ENCODE measurements around the gene TF. TPM values are rescaled to one million over a fixed set of nuclear protein-coding genes. Genes with fewer than 3 reads are reported as not detected.

TF gene
- total RNA-seq, 1 experiment from 2014 or later, result 0.09 TPM

DNA sequence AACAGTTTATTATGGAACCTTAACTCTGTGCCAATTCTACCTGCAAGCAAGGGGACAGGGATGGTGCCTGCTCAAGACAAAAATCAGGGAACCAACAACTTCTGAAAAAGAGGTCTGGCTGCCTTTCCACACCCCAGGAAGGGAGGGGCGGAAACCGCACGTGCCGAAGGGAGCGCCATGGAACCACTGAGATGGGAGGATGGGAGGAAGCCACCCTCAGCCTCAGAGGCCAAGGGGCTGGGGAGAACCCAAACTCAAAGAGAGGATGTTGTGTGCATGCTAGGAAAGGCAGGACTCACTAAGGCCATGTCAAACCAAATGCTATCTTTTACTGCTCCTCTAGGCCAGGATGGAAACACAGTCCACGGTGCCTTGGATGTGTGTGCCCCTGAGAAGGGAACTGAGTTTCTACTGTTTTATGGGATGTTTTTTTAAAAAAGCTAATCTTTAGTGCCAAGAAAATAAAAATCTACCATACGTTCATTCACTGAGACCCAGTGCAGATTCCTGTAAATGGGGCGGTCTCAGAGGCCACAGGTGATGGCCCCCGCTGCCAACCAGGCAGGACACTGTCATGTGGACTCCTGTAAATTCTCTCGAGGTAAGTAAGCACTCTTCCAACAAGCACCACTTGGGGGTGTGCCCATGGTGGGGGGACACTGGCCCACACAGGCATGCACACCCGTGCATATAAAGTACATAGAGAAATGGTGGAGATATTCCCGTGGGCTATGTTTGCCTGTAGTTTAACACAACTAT, 80.0 kb downstream of the TF start:
- Histone ChIP-seq H2BK15ac (ENCODE audit: low read depth, low read length) (no peak overlapping the region), H2AK5ac (ENCODE audit: insufficient read length, low read length) (no peak overlapping the region), H2BK5ac (ENCODE audit: insufficient read length, low read length) (no peak overlapping the region), H3K23me2 (ENCODE audit: insufficient read length, low read depth, low read length, poor library complexity, severe bottlenecking) (no peaks in the 10 kb centered on the region), H4K91ac (ENCODE audit: insufficient read length, low read depth, low read length) (no peak overlapping the region), H3K27ac (ENCODE audit: insufficient read length, low read depth, low read length) (no peak overlapping the region), H3K27me3 (ENCODE audit: insufficient read depth, low read length) (no peaks in the 10 kb centered on the region), H3K79me2 (ENCODE audit: insufficient read depth, low read length) (no peaks in the 10 kb centered on the region), H3K18ac (ENCODE audit: insufficient read length, low read depth, low read length) (no peak overlapping the region), H3K4ac (ENCODE audit: low read depth, low read length) (no peak overlapping the region), H3K9me3 (ENCODE audit: control insufficient read depth, low read depth, low read length) (no peaks in the 10 kb centered on the region), H4K8ac (replicated peaks; ENCODE audit: insufficient read length, low read depth, low read length) (no peak overlapping the region), H2BK20ac (ENCODE audit: low read depth, low read length, poor library complexity, severe bottlenecking) (no peak overlapping the region), H3K4me1 (ENCODE audit: insufficient read depth, low read length) (no peaks in the 10 kb centered on the region; the same call in 1 of the 2 replicates), H2BK120ac (ENCODE audit: low read depth, low read length, poor library complexity, severe bottlenecking) (no peak overlapping the region), H3K4me2 (ENCODE audit: insufficient read depth, insufficient read length, low read length) (no peak overlapping the region), H3K79me1 (ENCODE audit: insufficient read depth, low read depth, low read length, poor library complexity, severe bottlenecking) (no peaks in the 10 kb centered on the region), H3K56ac (ENCODE audit: insufficient read length, low read depth, low read length) (no peak overlapping the region), H3K9ac (ENCODE audit: extremely low read depth, insufficient read length, low read length) (no peak overlapping the region), H4K5ac (ENCODE audit: insufficient read length, low read depth, low read length) (no peak overlapping the region), H2AFZ (ENCODE audit: low read length) (no peak overlapping the region), H2BK12ac (ENCODE audit: insufficient read length, low read depth, low read length) (no peak overlapping the region), H4K20me1 (ENCODE audit: control insufficient read depth, insufficient read depth, insufficient read length) (no peaks in the 10 kb centered on the region), H3K14ac (ENCODE audit: insufficient read depth, low read length) (no peak overlapping the region), H3K23ac (ENCODE audit: insufficient read length, low read depth, low read length) (no peak overlapping the region), H3T11ph (ENCODE audit: low read length) (no peak overlapping the region)
- no peak for TF ChIP-seq CTCF (conservative IDR thresholded peaks at IDR 0.05)
- WGBS (ENCODE audit: extremely low coverage, insufficient read length, low lambda C conversion rate), result no CpG with 5 or more reads among the region's 12 CpGs
- Mint-ChIP-seq H3K9me3 (no peaks in the 10 kb centered on the region), H3K4me1 (peaks cover 16 to 21% of the 10 kb centered on the region in 2 experiments), H3K36me3 (ENCODE audit: insufficient read depth in 1 of 3, low read depth in 3 of 3) (peaks cover 21 to 41% (median 27%) of the 10 kb centered on the region in 3 experiments), H3K27ac (no peak overlapping the region), H3K27me3 (ENCODE audit: low read depth) (no peaks in the 10 kb centered on the region), H3K4me3 (no peak overlapping the region; a peak in 1 of 5 replicates)
- DNase-seq, result no peak

Measured in H9 (cell line).